UCSD-AML1 (cell line): ENCODE measurements around the gene CALN1.
A peak's percentile ranks its signal among the peaks of the same experiment; 100 is the strongest.
"Not testable (repeated sequence)": the region's sequence is repeated elsewhere in the genome, so short reads cannot be mapped to it uniquely, and the experiment has no call there.

Experiments
- DNase-seq: peaks from one replicate; lab custom pipeline; 2025; ENCODE audit not compliant: unreplicated experiment; lab: John Stamatoyannopoulos, UW

Gene CALN1

DNA sequence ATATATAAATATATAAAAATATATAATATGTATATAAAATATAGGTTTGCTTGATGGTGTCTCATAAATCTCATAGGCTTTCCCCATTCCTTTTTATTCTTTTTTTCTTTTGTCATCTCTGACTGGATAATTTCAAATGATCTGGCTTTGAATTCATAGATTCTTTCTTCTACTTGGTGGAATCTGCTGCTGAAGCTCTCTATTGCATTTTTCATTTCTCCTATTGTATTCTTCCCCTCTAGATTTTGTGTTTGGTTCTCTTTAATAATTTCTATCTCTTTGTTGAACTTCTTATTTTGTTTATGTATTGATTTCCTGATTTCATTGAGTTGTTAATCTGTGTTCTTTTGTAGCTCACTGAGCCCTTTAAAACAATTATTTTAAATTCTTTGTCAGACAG lies 650.8 kb downstream of the CALN1 start:
- no peak for DNase-seq

DNA sequence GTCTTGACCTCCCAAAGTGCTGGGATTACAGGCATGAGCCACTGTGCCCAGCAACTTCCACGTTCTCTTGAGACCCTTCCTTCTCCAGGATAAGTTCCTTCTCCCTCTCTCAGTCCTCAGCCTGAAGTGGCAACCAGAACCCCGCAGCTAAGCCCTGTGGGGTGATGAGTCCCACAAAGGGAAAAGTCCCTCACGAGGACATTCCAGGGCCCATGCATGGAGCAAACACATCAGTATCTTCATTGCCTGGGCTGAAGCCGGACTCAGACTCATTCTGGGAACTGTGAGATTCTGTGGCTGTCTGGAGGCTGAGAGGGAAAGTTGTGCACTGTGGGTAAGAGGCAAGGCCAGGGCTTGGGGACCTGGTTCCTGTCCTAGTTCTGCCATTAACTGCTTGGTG lies 657.3 kb downstream of the CALN1 start:
- no peak for DNase-seq

DNA sequence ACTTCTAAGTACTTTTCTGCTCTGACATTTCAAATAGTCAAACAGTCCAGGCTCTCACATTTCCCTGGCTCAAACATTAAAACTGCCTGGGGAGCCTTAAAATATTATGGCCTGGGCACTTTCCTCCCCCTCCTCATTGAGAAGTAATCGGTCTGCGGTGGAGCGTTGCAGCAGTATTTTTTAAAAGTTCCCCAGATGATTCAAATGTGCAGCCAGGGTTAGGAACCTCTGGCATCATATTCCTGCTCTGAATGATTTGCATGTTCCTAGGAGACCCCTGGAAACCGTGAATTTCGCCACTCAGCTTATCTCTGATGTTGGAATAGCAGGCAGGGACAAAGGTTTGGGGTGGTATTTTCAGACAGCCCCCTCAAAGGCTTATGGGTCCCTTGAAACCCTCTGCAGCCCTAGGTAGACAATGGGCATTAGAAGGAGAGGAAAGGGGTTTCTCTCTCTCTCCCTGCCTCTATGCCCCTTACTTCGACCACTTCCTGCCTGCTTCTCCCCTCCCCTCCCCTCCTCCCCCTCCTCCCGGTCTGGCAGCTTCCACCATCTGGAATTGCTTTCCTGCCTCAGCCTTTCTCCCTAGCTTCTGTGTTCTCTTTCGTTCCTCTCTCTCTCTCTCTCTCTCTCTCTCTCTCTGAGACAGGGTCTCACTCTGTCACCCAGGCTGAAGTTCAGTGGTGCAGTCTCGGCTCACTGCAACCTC lies 658.0 kb downstream of the CALN1 start:
- DNase-seq: no peak

DNA sequence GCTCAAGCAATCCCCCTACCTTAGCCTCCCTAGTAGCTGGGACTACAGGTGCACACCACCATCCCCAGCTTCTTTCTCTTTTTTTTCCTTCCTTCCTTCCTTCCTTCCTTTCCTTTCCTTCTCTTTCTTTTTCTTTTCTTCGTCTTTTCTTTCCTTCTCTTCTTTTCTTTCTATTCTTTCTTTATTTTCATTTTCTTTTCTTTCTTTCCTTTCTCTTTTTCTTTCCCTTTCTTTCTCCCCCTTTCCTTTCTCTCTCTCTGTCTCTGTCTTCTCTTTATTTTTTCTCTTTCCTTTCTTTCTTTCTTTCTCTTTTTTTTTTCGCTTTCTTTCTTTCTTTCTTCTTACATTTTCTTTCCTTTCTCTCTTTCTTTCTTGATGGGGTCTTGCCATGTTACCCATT lies 658.9 kb downstream of the CALN1 start:
- DNase-seq: no peak

DNA sequence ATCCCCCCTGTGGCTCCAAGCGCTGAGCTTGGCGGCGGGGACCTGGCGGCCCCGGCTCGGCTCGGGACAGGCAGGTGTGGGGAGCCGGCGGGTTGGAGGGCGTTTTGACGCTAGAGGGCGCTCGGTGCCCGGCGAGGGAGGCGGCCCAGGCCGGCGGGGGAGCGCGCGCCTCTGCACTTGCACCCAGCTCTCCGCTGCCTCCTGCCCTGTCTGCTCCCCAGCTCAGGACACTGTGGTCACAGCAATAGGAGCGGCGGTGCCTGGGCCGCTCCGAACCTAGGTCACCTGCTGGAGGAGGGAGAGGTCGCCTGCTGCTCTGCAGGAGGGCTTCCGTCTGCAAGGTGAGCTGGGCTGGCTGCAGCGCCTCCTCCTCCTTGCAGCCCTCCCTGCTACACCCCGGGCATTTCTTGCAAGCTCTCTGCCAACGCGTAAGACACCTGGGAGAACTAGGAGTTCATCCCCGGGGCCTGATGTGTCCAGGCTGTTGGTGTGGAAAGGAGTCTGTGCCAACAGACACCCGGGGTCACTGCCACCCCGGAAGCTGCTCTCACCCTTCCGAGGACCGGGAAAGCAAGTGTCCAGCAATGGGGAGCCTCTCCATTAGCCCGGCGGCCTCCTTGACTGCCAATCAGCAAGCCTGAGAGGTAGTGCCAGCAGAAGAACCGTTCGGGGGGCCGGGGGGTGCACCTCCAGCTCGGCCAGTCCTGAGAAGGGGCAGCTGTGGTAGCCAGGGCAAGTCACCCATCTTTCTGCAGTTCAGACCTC lies 659.8 kb downstream of the CALN1 start:
- peak; percentile 52 for DNase-seq

DNA sequence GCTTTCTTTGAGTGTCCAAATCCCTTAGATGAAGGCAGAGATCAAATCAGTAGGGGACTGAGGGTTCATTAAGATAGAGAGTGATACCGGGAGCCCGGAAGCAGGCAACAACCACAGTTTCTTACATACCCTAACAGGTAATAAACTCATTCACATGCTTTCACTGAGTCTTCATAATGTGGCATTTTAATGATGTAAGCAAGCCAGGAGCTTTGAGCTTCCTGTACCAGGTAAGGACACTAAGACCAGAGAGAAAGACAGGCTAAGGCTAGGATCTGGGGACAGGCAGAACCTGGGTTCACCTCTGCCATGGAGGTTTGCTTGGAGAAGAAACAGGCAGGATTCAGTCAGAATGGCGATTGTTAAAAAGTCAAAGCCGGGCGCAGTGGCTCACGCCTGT lies 661.8 kb downstream of the CALN1 start:
- DNase-seq: no peak

DNA sequence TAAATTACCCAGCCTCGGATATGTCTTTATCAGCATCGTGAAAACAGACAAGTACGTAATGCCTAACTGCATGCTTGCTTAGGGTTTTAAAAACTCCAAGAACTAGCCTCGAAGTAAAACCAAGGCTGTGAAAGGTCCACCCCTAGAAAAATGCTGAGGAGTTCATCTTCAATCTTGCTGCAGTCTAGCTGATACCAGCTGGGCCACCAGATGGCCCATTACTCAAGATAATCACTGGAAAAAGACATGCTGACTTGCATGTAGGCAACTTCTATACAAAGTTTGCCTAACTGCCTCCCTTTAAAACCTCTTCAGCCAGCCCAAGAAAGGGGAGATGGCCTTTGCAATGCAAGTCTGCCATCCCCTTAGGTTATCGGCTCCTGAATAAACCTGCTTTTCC lies 666.1 kb downstream of the CALN1 start:
- no peak for DNase-seq

DNA sequence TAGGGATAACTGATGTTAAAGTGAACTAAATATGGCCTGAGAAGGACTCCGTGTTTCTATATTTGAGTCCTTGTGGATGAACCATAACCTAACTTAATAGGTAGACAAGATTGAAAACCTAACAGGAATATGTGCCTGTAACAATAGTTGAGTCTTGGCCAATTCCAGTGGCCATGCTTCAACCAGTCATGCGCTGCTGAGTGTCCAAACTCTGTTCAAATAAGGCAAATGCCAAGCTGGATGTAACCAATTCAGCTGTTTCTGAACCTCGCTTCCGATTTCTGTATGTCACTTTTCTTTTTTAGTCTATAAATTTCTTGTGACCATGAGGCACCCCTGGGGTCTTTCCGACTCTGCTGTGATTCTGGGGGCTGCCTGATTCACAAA lies 672.0 kb downstream of the CALN1 start:
- no peak for DNase-seq

DNA sequence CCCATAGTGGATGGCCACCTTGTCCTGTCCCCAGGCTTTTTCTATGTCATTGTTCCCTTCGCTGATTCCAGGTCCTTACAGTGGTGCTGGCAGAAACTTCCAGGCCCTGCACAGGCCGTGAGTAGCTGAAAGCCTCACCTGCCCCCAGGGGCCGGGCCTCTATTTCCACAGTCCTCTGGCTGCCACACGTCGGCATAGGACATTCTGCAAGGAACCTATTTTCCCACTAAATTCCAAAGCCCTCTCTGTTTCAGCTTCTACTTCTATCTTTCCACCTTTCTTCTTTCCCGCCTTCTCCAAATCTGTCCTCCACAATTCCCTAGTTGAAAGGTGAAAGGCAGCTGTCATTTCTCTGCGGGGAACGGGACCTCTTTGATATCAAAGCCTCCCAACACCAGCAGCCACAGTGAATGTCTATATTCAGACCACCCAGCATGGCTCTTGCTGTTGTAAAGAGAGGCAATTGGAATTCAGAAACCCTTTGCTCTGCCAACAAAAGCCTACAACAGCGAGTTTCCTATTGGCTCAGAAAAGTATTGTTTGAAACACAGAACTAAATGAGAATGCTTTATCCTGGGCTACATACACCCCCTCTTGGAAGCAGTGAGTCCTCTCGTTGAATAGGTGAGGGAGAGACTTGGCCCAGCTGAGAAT lies 672.5 kb downstream of the CALN1 start:
- no peak for DNase-seq

DNA sequence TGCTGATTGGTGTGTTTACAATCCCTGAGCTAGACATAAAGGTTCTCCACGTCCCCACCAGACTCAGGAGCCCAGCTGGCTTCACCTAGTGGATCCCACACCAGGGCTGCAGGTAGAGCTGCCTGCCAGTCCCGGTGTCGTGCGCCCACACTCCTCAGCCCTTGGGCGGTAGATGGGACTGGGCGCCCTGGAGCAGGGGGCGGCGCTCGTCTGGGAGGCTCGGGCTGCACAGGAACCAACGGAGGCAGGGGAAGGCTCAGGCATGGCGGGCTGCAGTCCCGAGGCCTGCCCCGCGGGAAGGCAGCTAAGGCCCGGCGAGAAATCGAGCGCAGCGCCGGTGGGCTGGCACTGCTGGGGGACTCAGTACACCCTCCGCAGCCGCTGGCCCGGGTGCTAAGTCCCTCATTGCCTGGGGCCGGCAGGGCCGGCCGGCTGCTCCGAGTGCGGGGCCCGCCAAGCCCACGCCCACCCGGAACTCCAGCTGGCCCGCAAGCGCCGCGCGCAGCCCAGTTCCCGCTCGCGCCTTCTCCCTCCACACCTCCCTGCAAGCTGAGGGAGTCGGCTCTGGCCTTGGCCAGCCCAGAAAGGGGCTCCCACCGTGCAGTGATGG lies 674.1 kb downstream of the CALN1 start:
- DNase-seq: not testable (repeated sequence)

DNA sequence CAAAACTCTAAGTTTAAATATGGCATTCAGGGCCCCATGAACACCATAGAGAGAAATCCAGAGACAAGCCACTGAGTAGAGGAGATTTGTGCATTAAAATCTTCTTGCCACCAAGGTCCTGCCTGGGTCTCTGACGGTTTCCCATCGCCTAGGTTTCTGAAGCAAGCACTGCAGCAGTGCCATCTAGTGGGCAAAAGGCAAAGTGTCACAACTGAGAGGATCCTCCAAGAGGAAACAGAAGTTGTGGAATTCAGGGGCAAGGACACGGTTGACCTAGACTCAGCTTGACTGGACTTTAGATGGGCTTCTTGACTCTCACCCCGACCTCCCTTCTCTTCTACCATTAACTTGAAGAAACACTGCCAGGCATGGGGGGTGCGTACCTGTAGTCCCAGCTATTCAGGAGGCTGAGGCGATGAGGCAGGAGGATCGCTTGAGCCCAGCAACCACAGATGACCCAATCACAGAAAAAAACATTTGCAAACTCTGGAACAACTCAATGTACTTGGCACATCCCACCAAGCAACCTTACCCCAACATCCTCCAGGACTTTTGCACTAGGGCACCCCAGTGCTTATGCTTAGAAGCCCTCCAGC lies 676.1 kb downstream of the CALN1 start:
- DNase-seq: peak; percentile 23

DNA sequence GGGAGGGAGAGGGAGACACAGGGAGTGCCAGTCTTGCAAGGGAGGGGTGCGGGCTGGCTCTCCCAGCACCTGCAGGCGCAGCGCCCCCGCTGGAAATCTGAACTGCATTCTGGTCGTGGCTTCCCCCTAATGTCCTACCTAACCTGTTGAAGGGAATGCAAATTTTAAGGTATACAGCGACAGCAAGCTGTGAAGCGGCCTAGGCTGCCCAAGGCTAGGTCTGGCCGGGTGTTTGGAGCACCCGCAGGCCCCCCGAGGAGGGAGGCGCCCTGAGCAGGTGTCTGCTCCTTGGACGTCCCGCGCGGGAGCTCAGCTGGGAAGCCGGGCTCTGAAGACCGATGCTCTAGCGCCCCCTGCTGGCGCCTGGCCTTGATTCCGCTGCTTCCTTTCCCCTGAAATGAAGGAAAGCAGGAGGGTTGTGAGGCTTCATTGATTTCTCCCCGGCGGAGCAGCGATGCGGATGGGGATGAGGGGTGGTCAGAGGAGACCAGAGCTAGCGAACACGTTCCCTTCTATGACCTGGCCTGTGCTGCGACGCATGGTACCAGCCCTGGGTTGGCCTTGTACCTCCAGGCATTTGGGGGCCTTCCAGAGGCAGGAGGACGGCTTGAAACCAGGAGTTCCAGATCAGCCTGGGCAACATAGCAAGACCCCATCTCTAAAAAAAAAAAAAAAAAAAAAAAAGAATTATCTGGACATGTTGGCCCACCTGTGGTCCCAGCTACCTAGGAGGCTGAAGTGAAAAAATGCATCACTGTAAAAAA lies 678.8 kb downstream of the CALN1 start:
- peak; percentile 67 for DNase-seq

DNA sequence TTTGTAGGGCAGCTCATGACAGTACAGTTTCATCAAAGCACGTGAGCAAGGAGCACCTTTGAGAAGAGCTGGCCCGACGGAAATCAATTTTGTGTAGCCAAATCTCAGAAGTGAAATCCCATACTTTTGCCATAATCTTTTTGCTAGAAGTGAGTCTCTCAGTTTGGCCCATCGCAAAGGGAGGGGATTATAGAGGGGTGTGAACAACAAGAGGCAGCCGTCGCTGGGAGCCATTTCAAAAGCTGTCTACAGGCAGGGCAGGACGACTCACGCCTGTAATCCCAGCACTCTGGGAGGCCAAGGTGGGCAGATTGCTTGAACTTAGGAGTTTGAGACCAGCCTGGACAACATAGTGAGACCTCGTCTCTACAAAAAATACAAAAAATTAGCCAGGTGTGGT lies 680.4 kb downstream of the CALN1 start:
- no peak for DNase-seq
